Activated CD4-positive, alpha-beta T cell treated with anti-CD3 and anti-CD28 coated beads, Interleukin-2, amount 50 U/mL, for 24 hours (primary cell): ENCODE measurements around the gene FLNB.
A peak's percentile ranks its signal among the peaks of the same experiment; 100 is the strongest.

Experiments used
- DNase-seq, 2 donors: peaks; one replicate each; pipeline ENCODE4 v3.0.0-alpha.2; 2020; ENCODE audit warnings: low read depth in 1 of 2, low spot score in 1 of 2

The FLNB gene

GRCh38 chr3:58158442-58159153 is 150.4 kb downstream of the FLNB start:
- no peak for DNase-seq

- no peak for DNase-seq
These were observed 152.2 kb downstream of the FLNB start for GRCh38 chr3:58160399-58160798.

- DNase-seq: no peak
These were observed 153.5 kb downstream of the FLNB start for GRCh38 chr3:58161435-58162398.

- no peak for DNase-seq
These were observed 155.0 kb downstream of the FLNB start for GRCh38 chr3:58163234-58163633.

DNA sequence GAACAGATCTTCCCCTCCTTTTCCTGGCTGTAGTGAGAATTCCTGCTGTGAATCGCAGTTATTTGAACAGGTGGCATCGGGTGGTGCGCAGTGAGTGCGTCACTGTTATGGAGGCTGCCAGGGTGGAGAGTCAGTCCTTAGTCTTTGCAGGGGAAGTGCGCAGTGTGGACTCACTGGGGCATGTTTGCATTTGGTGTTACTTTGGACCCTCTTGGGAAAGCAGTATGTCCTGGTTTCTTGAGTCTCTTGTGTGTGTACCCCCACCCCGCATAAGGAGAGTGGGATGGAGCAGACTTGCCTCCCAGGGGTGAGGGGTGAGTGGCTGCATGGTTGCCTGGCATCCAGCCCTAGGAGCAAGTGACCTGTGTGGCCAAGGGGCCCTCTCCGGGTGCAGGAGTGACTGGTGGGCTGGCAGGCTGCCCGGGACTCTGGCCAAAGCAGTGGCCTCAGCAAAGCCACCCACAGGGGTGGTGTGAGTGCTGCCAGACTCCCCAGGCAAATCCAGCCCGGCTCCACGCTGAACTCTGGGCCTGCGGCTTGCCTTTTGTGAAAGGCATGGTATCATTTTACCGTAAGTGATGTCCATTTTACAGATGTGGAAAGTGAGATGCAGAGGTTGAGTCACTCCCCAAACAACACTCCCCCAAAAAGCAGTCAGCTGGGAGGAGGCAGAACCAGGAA is 156.1 kb downstream of the FLNB start:
- DNase-seq: no peak

DNA sequence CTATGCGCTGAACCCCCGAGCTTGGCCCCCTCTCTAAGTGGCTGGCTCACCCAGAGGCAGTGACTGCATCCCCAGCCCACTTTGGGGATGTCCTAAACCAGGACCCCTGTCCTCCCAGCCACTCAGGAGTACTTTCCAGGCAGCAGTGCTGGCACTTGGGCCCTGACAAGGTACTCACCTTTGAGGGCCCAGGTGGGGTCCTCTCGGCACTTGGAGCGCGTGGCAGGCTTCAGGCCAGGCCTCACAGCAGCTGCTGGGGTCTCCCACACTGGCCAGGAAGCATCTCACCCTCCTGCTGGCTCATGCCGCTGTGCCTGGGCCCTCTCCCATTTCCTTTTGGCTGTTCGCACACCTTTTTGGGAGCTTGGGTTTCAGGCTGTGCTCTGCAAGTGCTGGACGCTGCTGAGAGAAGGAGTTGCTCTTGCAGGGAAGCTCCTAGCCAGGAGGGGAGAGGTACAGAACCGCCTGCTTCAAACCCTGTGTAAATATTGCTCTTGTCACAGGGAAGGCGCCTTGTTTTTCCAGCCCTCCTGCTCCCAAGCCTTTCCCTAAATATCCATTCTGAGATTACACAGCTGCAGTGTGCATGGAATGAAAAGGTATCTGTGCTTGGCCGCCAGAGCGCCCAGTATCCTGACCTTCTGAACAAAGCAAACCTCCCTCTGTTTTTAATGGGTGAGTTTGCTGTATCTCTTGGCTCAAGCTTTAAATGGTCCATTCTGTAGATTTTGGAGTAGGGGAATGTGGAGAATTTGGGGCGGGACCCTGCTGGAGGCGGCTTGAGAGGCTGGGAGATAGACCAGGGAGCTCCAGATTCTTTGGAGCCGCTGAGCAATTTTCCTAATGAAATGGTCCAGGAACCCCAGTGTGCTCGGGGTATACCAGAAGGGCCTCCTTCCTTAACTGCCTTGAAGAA is 156.9 kb downstream of the FLNB start:
- no peak for DNase-seq

GRCh38 chr3:58167431-58168351 is 159.5 kb downstream of the FLNB start:
- peak; percentile 21 to 39 for DNase-seq

GRCh38 chr3:58168498-58168897 is 160.3 kb downstream of the FLNB start:
- no peak for DNase-seq

GRCh38 chr3:58169371-58169770 is 161.1 kb downstream of the FLNB start:
- no peak for DNase-seq

- DNase-seq: no peak
These were observed 162.2 kb downstream of the FLNB start for GRCh38 chr3:58170376-58170775.

GRCh38 chr3:58171126-58171525 is 162.9 kb downstream of the FLNB start:
- DNase-seq: no peak

DNA sequence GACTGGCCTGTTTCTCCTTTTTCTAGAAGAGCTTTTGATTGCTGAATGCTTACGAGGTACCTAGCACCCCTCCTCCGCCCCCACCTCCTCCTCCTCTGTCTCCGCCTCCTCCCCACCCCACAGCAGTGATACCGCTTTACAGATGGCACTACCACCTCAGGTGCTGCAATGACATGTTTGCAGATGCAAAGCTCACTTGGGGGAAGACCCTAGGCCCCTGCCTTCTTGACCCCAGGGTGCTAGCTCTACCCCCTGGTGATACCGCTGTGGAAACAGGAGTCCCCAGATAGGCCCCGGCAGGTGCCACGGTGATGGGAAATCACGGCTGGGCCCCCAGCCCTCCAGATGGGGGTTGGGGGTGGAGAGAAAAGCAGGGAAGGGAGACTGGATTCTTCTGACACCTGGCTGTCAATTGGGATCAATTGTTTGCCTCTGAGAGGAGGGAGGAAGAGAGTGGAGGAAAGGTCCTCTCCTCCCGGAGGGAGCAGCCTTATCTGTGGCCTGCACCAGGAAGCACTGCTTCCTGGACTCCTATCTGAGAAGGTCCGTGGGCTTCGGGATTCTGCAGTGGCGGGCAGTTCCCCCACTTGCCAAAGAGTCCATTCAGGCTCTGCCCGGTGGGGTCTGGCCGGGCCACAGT is 164.9 kb downstream of the FLNB start:
- no peak for DNase-seq

DNA sequence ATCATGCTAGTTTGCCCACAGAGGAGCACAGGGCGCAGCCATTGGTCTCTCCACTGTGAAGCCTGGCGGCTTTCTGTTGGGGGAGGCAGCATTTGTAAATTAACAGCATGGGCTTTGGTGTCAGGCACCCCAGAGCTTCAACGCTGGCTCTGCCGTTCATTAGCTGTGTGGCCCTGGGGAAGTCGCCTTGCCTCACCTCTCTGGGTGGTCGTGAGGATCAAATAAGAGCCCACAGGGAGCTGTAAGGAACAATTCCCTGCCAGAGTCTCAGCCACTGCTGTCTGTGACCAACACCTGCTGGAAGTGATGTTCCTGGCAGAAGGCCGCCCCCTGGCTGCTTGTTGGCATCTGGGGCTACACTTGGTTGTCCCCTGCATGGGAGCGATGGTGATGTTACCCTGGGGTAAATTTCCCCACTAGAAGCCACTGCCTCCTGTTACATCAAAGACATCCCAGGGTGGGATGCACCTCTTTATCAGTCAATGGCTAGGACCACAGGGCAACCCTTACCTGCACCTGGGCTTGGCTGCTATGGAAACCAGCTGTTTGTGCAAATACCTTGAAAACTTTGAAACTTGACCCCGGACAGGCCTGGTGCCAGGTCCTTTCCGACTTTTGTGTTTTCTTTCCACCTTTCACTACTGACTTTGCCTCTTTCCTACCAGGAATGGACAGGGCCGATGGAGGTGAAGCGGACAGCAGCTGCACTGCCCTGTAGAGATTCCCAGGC is 165.6 kb downstream of the FLNB start:
- DNase-seq: no peak

- DNase-seq: no peak
These were observed 166.9 kb downstream of the FLNB start for GRCh38 chr3:58175187-58175436.

DNA sequence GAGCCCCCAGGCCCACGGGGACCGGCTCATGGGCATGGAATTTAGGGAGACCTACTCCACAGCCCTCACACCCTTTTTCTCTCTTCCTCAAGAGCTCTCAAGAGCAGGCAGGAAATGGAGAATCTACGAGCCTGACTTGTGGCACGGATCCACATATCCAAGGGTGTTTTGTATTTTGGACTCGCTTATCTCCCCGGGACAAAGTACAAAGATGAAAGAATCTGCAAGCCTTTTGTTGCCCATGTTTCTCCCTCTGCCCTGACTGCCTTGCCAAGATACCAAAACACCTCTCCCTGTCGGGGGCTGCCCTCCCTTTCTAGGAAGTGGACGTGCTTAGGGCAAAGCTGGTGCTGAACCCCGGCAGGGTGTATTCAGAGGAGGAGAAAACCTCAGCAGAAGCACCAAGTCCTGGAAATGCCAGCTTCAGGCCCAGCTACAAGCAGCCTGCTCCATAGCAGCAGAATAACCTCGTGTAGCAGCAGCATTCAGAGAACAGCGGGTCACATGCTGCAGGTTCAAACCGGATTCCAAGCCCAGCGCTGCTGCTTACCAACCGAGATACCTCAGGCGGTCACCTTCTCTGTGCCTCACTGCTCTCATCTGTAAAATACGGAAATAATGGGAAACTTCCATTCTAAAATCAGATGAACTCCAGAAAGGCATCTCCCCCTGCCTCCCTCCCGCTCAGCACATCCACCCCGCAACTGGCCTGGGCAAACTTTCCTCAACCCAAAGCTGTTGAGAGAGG is 167.4 kb downstream of the FLNB start:
- no peak for DNase-seq

GRCh38 chr3:58176185-58176530 is 167.9 kb downstream of the FLNB start:
- no peak for DNase-seq

GRCh38 chr3:58176827-58177489 is 168.7 kb downstream of the FLNB start:
- DNase-seq: no peak
